GM18505 (cell line): ENCODE data around the gene TPO.

Experiments used
- ATAC-seq: cut with Tn5 transposase; IDR thresholded peaks from one replicate; pipeline ENCODE4 v1.9.1; 2021; ENCODE audit not compliant: unreplicated experiment
- POLR2A ChIP-seq: IDR thresholded peaks from 4 replicates; pipeline ENCODE4 v1.6.1; 2011; ENCODE audit warnings: borderline replicate concordance; ENCODE audit not compliant: insufficient read depth, insufficient read length; ENCODE audit errors: extremely low read depth

The TPO gene

DNA sequence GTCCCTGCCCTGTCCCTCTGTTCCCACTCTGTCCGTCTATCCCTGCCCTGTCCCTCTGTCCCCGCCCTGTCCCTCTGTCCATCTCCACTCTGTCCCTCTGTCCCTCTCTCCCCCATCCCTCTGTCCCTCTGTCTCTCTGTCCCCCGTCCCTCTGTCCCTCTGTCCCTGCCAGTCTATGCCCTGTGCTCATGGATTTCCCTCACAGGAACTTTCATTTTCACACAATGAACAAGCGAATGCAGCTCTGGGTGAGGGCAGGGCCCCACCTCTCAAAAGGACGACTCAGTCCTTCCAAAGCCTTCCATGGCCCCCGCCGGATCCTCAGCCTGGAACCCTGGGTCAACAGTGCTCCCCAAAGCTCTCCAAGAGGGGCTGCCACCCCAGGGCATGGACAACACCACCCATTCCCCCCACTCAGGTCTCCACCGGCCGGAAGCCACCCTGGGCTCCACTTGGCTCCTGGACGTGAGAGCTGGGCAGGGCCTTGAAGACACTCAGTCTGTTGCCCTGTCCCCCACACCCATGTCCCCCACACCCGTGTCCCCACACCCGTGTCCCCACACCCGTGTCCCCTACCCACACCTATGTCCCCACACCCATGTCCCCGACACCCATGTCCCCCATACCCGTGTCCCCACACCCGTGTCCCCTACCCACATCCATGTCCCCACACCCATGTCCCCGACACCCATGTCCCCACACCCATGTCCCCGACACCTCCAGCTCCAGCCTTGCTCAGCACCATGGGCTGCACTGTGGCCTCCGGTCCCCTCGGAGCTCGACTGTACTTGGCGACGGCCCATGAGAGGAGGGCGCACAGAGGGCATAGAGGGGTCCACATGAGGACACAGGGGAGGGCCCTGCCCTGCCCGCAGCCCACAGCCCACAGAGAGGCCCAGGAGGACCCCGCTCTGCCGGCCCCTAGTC, 175.1 kb downstream of the TPO start:
- no peak for ATAC-seq
- TF ChIP-seq POLR2A = no peak

DNA sequence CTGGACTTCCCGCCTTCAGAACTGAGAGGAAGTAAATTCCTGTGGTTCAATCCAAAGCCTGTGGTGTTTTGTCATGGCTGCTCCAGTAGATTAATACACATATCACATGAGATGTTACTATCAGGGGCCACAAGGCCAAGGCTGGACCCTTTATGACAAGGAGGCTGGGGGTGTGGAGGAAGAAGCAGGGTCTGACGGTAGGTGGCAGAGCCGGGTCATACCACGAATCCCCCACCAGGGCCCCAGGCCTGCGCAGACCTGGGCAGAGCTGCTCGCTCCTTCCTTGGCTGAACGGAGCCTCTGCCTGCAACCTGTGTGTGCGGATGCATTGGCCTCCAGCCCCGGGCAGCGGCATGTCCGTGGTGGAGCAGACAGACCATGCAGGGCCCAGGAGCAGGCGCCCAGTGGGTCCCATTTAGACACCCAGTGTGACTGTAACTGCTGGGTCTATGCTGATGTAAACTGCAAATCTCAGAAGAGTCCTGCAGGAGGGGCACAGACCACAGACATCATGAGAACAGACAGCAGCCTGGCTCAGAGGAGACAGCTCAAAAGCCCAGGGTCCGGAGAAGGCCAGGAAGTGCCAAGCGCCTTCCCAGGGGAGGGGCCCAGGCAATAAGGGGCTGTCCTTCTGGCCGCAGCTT, 175.8 kb downstream of the TPO start:
- no peak for ATAC-seq
- no peak for TF ChIP-seq POLR2A

DNA sequence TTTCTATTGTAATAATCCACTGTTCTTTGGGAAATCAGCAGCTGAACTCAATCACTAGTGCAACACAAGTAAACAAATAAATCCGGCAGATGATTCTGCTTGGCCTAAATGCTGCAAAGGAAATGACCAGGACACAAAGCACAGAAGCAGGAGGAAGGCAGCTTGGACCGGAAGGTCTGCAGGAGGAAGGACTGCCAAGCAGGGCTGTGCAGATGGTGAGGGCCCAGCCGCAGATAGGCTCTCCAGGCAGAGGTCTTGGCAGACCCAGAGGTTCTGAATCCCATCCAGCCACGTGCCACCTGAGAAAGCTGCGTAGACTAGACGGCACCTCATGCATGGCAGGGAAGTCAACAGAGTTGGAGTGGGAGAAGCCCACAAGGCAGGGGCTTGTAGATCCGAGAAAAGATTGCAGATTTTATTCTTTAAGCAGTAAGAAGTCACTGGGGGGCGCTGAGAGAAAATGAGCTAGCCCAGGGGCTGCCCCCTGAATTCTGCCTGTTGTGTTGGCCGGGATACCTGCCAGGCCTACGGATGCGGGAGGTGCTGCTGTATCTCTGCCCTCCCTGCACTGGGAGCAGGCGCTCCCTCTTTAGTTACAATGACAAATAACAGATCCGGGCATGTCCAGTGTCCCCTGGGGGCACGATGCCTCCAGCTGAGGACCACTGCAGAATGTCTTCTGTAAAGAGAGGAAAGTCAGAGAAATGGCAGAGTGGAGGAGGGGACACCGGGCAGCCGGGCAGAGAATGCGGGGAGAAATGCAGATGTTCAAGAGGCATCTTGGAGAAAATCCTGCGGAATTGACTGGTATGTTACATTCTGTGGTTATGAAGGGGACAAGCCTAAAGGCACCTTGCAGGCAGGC, 177.6 kb downstream of the TPO start:
- no peak for ATAC-seq
- TF ChIP-seq POLR2A = no peak

DNA sequence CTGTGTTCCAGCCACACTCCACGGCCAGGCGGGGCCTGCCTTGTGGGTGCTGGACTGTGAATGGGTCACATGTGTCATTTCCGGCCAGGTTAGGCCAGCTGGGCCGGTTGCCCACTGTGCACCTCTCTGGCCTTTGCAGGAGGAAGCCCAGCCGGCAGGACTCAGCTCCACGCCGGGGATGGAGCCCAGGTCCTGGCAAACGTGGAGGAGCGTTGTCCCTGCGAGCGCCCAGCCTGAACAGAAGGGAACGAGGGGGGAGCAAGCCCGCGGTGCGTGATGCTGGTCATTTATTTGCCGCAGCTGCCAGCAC, 178.2 kb downstream of the TPO start:
- ATAC-seq = no peak
- TF ChIP-seq POLR2A = no peak
